B cell (primary cell): Measurements from ENCODE around the gene PNCK. TPM values are rescaled to one million over a fixed set of nuclear protein-coding genes. Genes with fewer than 3 reads are reported as not detected.

Experiments
- ATAC-seq: fragments of 200-7000 bp; cut with Tn5 transposase; one replicate; pipeline ENCODE4 v1.10.0; 2021; ENCODE audit warnings: low read depth, mild to moderate bottlenecking, moderate number of reproducible peaks, moderate library complexity
- CTCF ChIA-PET: fragments of 350-600 bp; sonication (Branson Sonifier 250); formaldehyde crosslinking; loops from one replicate; lab custom pipeline; 2021; ENCODE audit warnings: antibody characterized with exemption, inconsistent platforms; lab: Charles Lee
- POLR2A ChIA-PET: fragments of 350-600 bp; sonication (Branson Sonifier 250); formaldehyde crosslinking; loops from one replicate; lab custom pipeline; 2021; ENCODE audit warnings: antibody characterized with exemption; lab: Charles Lee
- DNase-seq: peaks from one replicate; pipeline ENCODE4 v3.0.0; 2013
- H2AFZ ChIP-seq: 2 replicates; pipeline ENCODE4 v1.6.1; 2012; ENCODE audit warnings: mild to moderate bottlenecking, low read depth, low read length; ENCODE audit not compliant: insufficient read depth, poor library complexity, severe bottlenecking
- H3K27ac ChIP-seq, 2 donors: 1 replicate in 1 of 2; 2 replicates in 1 of 2; pipeline ENCODE4 v1.5.1; 2012 to 2013; ENCODE audit warnings: low read length in 2 of 2, mild to moderate bottlenecking in 2 of 2, moderate library complexity in 1 of 2
- H3K27me3 ChIP-seq, 4 experiments: fragments of 200-600 bp in 1 of 4; sonication (generic) in 1 of 4; replicated peaks in 1 of 4; 1 replicate in 2 of 4; 2 replicates in 2 of 4; pipeline versions ENCODE4 v1.6.1 to v1.7.0; 2013 to 2016; ENCODE audit warnings: low read length in 3 of 4, mild to moderate bottlenecking in 2 of 4, mixed read lengths in 1 of 4, moderate library complexity in 1 of 4; ENCODE audit not compliant: insufficient read depth in 4 of 4, control insufficient read depth in 3 of 4; ENCODE audit errors: control extremely low read depth in 1 of 4
- H3K36me3 ChIP-seq, 2 experiments: replicated peaks in 1 of 2; 1 replicate in 1 of 2; 2 replicates in 1 of 2; pipeline versions ENCODE4 v1.6.1 to v1.7.1; 2013; ENCODE audit warnings: low read length in 1 of 2; ENCODE audit not compliant: insufficient read depth in 2 of 2, control insufficient read depth in 1 of 2; ENCODE audit errors: control extremely low read depth in 1 of 2, extremely low read depth in 1 of 2
- H3K4me1 ChIP-seq, 2 donors: fragments of 200-600 bp in 1 of 2; sonication (generic) in 1 of 2; 1 replicate in 1 of 2; 2 replicates in 1 of 2; pipeline versions ENCODE4 v1.5.1 to v1.6.1; 2013 to 2017; ENCODE audit warnings: low read length in 2 of 2; ENCODE audit not compliant: control insufficient read depth in 2 of 2, insufficient read depth in 2 of 2
- H3K4me2 ChIP-seq: replicated peaks from 2 replicates; pipeline ENCODE3; 2012; ENCODE audit warnings: mild to moderate bottlenecking, low read depth, low read length; ENCODE audit not compliant: poor library complexity, severe bottlenecking
- H3K4me3 ChIP-seq, 5 experiments: fragments of 200-600 bp in 1 of 5; sonication (generic) in 1 of 5; 1 replicate in 3 of 5; 2 replicates in 2 of 5; pipeline versions ENCODE4 v1.5.1 to v1.7.0; 2011 to 2016; ENCODE audit warnings: low read length in 4 of 5, mild to moderate bottlenecking in 4 of 5, low read depth in 2 of 5, control low read depth in 1 of 5, moderate library complexity in 1 of 5; ENCODE audit not compliant: insufficient read depth in 1 of 5; ENCODE audit errors: control extremely low read depth in 1 of 5, extremely low read depth in 1 of 5
- H3K79me2 ChIP-seq: fragments of 200-600 bp; sonication (generic); one replicate; pipeline ENCODE4 v1.6.0; 2016; ENCODE audit warnings: low read length; ENCODE audit not compliant: control insufficient read depth, insufficient read depth
- H3K9ac ChIP-seq: fragments of 200-600 bp; sonication (generic); 2 replicates; pipeline ENCODE4 v1.6.1; 2017; ENCODE audit warnings: mild to moderate bottlenecking, low read length, moderate library complexity
- H3K9me3 ChIP-seq, 3 donors: one replicate each; pipeline versions ENCODE4 v1.6.1 to v1.7.1; 2013; ENCODE audit warnings: low read length in 2 of 3; ENCODE audit not compliant: control insufficient read depth in 2 of 3, insufficient read depth in 1 of 3; ENCODE audit errors: control extremely low read depth in 1 of 3
- H4K20me1 ChIP-seq: 2 replicates; pipeline ENCODE4 v1.6.0; 2012; ENCODE audit warnings: mild to moderate bottlenecking, low read length; ENCODE audit not compliant: insufficient read depth, control insufficient read depth, poor library complexity, severe bottlenecking
- H3K27ac Mint-ChIP-seq: one replicate; pipeline ENCODE4 v1.8.0; 2021; ENCODE audit warnings: mixed read lengths
- H3K27me3 Mint-ChIP-seq: one replicate; pipeline ENCODE4 v1.8.0; 2021; ENCODE audit warnings: mixed read lengths
- H3K4me1 Mint-ChIP-seq: one replicate; pipeline ENCODE4 v1.8.0; 2021; ENCODE audit warnings: mixed read lengths
- H3K4me3 Mint-ChIP-seq: one replicate; pipeline ENCODE4 v1.8.0; 2021; ENCODE audit warnings: mixed read lengths
- H3K9me3 Mint-ChIP-seq: one replicate; pipeline ENCODE4 v1.8.0; 2022; ENCODE audit warnings: mixed read lengths; ENCODE audit not compliant: insufficient read depth
- CTCF ChIP-seq: fragments of 200-600 bp; IDR thresholded peaks from one replicate; pipeline ENCODE4 v1.8.0; 2022; ENCODE audit warnings: antibody characterized with exemption, mild to moderate bottlenecking
- EZH2 ChIP-seq: IDR thresholded peaks from 2 replicates; pipeline ENCODE4 v1.6.1; 2012; ENCODE audit warnings: borderline replicate concordance, low read depth, mild to moderate bottlenecking, moderate library complexity, low read length; ENCODE audit not compliant: insufficient read depth, poor library complexity, severe bottlenecking
- WGBS: methylation state at CpG from one replicate; pipeline ENCODE4 v1.1.5; 2013; ENCODE audit warnings: missing lambda C conversion rate; ENCODE audit not compliant: insufficient coverage; 5-methylcytosine and 5-hydroxymethylcytosine counted together
- intact Hi-C: fragments of 100-400 bp; cut with micrococcal nuclease; formaldehyde crosslinking; loops from one replicate; pipeline ENCODE4 v1.10.0; 2022
- polyA plus RNA-seq: library from polyadenylated mRNA; depleted of rRNA; stranded (reverse); fragments of >200 nt; gene quantifications from 2 replicates; pipeline ENCODE4 v1.2.3, GENCODE V29; 2012
- total RNA-seq, 2 donors: library from RNA; stranded (reverse); fragments of 120-200 nt in 1 of 2; gene quantifications; 1 replicate in 1 of 2; 2 replicates in 1 of 2; pipeline versions ENCODE4 v1.2.3 to v1.2.4, GENCODE V29; 2013 to 2022

The PNCK gene
- total and polyA plus RNA-seq, 2 donors (not counting 1 experiment from before 2014, with no cell fraction given) = 0.99 TPM; not detected in 1

GRCh38 chrX:153704021-153704526 is 30.5 kb upstream of the PNCK start:
- Histone ChIP-seq H3K27me3 (no peaks in the 10 kb centered on the region), H3K36me3 (peaks cover 0 to 22% of the 10 kb centered on the region in 2 experiments), H3K4me3 (no peak overlapping the region), H2AFZ (no peak overlapping the region), H3K9me3 (no peaks in the 10 kb centered on the region), H3K9ac (no peak overlapping the region), H3K4me2 (no peak overlapping the region), H4K20me1 (peaks cover 50% of the 10 kb centered on the region), H3K27ac (no peak overlapping the region), H3K79me2 (peaks cover 11% of the 10 kb centered on the region), H3K4me1 (no peaks in the 10 kb centered on the region)
- ATAC-seq (no peak), DNase-seq (no peak)
- no peaks in the 10 kb centered on the region for H3K4me1 Mint-ChIP-seq
- no peak overlapping the region for H3K27ac Mint-ChIP-seq
- POLR2A ChIA-PET = no interaction called here
- CTCF ChIA-PET = no interaction called here
- no peak for TF ChIP-seq CTCF
- TF ChIP-seq EZH2 = no peak
- 93% methylated on average over 6 of the region's 18 CpGs for WGBS
- no peaks in the 10 kb centered on the region for H3K9me3 Mint-ChIP-seq
- H3K27me3 Mint-ChIP-seq = no peaks in the 10 kb centered on the region
- H3K4me3 Mint-ChIP-seq = no peak overlapping the region
- intact Hi-C loops = no loop called here

- ChIA-PET CTCF (no interaction called here), POLR2A (no interaction called here)
- Histone ChIP-seq H3K4me2 (no peak overlapping the region), H3K79me2 (peaks cover 5% of the 10 kb centered on the region), H3K9ac (no peak overlapping the region), H3K27me3 (no peaks in the 10 kb centered on the region), H3K4me1 (no peaks in the 10 kb centered on the region), H2AFZ (no peak overlapping the region), H3K36me3 (peaks cover 0 to 16% of the 10 kb centered on the region in 2 experiments), H3K4me3 (no peak overlapping the region), H3K27ac (no peak overlapping the region), H3K9me3 (no peaks in the 10 kb centered on the region), H4K20me1 (peaks cover 42% of the 10 kb centered on the region)
- TF ChIP-seq EZH2 (no peak), CTCF (no peak)
- no peaks in the 10 kb centered on the region for H3K9me3 Mint-ChIP-seq
- H3K27ac Mint-ChIP-seq = no peak overlapping the region
- no peaks in the 10 kb centered on the region for H3K4me1 Mint-ChIP-seq
- H3K27me3 Mint-ChIP-seq = no peaks in the 10 kb centered on the region
- 92% methylated on average over 6 of the region's 16 CpGs for WGBS
- no peak for DNase-seq
- ATAC-seq = no peak
- intact Hi-C loops = no loop called here
- no peak overlapping the region for H3K4me3 Mint-ChIP-seq
Observed at GRCh38 chrX:153703036-153703370, 29.4 kb upstream of the PNCK start.
